ENCODE results near the gene RFX5.
"Not testable (repeated sequence)": the region's sequence is repeated elsewhere in the genome, so short reads cannot be mapped to it uniquely, and the experiment has no call there.

Gene RFX5

GRCh38 chr1:151346769-151347522 lies at the start of gene RFX5:
RFX5 (minus strand) TSS chr1:151347252; CDS start chr1:151346320, 932 bp downstream.
- DNase-seq: peak; percentile 99

- not testable (repeated sequence) for DNase-seq
Observed at GRCh38 chr1:151396265-151396664, 49.2 kb upstream of the RFX5 start.

GRCh38 chr1:151393583-151393982 lies 46.5 kb upstream of the RFX5 start:
- DNase-seq: no peak

GRCh38 chr1:151391079-151391563 lies 44.1 kb upstream of the RFX5 start:
- DNase-seq: no peak

- DNase-seq: not testable (repeated sequence)
Observed at GRCh38 chr1:151390221-151391078, 43.4 kb upstream of the RFX5 start.

- no peak for DNase-seq
Observed at GRCh38 chr1:151386002-151386401, 39.0 kb upstream of the RFX5 start.

GRCh38 chr1:151384584-151384983 lies 37.5 kb upstream of the RFX5 start:
- no peak for DNase-seq

- DNase-seq: no peak
Observed at GRCh38 chr1:151377150-151377884, 30.3 kb upstream of the RFX5 start.

GRCh38 chr1:151373196-151373595 lies 26.1 kb upstream of the RFX5 start:
- no peak for DNase-seq

- no peak for DNase-seq
Observed at GRCh38 chr1:151372058-151372934, 25.2 kb upstream of the RFX5 start, which contains the start of gene SELENBP1. SELENBP1 (minus strand) TSS chr1:151372705; CDS start chr1:151372641, 64 bp downstream.

- DNase-seq: no peak
Observed at GRCh38 chr1:151371370-151372057, 24.5 kb upstream of the RFX5 start.

GRCh38 chr1:151370211-151370911 lies 23.3 kb upstream of the RFX5 start:
- DNase-seq: peak; percentile 79 to 80

GRCh38 chr1:151369621-151370048 lies 22.6 kb upstream of the RFX5 start:
- DNase-seq: no peak

- DNase-seq: no peak
Observed at GRCh38 chr1:151369302-151369610, 22.2 kb upstream of the RFX5 start.

- DNase-seq: no peak
Observed at GRCh38 chr1:151368393-151369301, 21.6 kb upstream of the RFX5 start.

GRCh38 chr1:151367658-151368392 lies 20.8 kb upstream of the RFX5 start:
- no peak for DNase-seq

GRCh38 chr1:151364996-151365395 lies 17.9 kb upstream of the RFX5 start:
- no peak for DNase-seq

- DNase-seq: no peak
Observed at GRCh38 chr1:151362308-151363155, 15.5 kb upstream of the RFX5 start.

Data from Kasumi-1 (cell line).